PC-9 (cell line): Measurements from ENCODE around the gene DAB1. TPM values are rescaled to one million over a fixed set of nuclear protein-coding genes. Genes with fewer than 3 reads are reported as not detected.

ENCODE experiments used
- BruUV-seq: library from RNA; stranded (reverse); fragments of 400-500 nt; replicated peaks from 2 replicates; lab custom pipeline; 2021; lab: Mats Ljungman, UMichigan
- CTCF ChIA-PET: fragments of 300-600 bp; sonication (Branson Sonifier 250); formaldehyde crosslinking; loops from one replicate; lab custom pipeline; 2022; ENCODE audit warnings: antibody characterized with exemption; lab: Charles Lee
- POLR2A ChIA-PET: fragments of 300-600 bp; sonication (Branson Sonifier 250); formaldehyde crosslinking; loops from one replicate; lab custom pipeline; 2022; ENCODE audit warnings: antibody characterized with exemption; ENCODE audit not compliant: unreplicated experiment; lab: Charles Lee
- DNase-seq, 2 experiments: peaks; one replicate each; pipeline versions ENCODE4 v3.0.0 to v3.0.0-alpha.2; 2015 to 2022; ENCODE audit warnings: mixed read lengths in 1 of 2
- H2AFZ ChIP-seq: fragments of 200-600 bp; sonication (generic); 2 replicates; pipeline ENCODE4 v1.8.1; 2017; ENCODE audit warnings: antibody characterized with exemption
- H3F3A ChIP-seq: fragments of 200-600 bp; sonication (generic); 2 replicates; pipeline ENCODE4 v1.8.1; 2017; ENCODE audit warnings: antibody characterized with exemption, mild to moderate bottlenecking, low read depth; ENCODE audit not compliant: insufficient read depth
- H3K27ac ChIP-seq: fragments of 200-600 bp; sonication (generic); 2 replicates; pipeline ENCODE4 v1.6.1; 2016; ENCODE audit warnings: mixed run types
- H3K27me3 ChIP-seq: fragments of 200-600 bp; sonication (generic); 2 replicates; pipeline ENCODE4 v1.6.1; 2016; ENCODE audit warnings: low read depth, mixed run types; ENCODE audit not compliant: insufficient read depth
- H3K36me3 ChIP-seq: fragments of 200-600 bp; sonication (generic); 2 replicates; pipeline ENCODE4 v1.6.1; 2016; ENCODE audit warnings: low read depth, mixed run types
- H3K4me1 ChIP-seq: fragments of 200-600 bp; sonication (generic); replicated peaks from 2 replicates; pipeline ENCODE4 v1.6.1; 2016; ENCODE audit warnings: mixed run types; ENCODE audit not compliant: insufficient read depth
- H3K4me2 ChIP-seq: fragments of 200-600 bp; sonication (generic); 2 replicates; pipeline ENCODE4 v1.6.1; 2017; ENCODE audit warnings: mixed run types
- H3K4me3 ChIP-seq: fragments of 200-600 bp; sonication (generic); 2 replicates; pipeline ENCODE4 v1.6.1; 2016; ENCODE audit warnings: mixed run types
- H3K79me2 ChIP-seq: fragments of 200-600 bp; sonication (generic); 2 replicates; pipeline ENCODE4 v1.6.1; 2017; ENCODE audit warnings: low read depth, mixed run types
- H3K9me2 ChIP-seq: fragments of 200-600 bp; sonication (generic); 2 replicates; pipeline ENCODE4 v1.8.1; 2017; ENCODE audit warnings: mild to moderate bottlenecking; ENCODE audit not compliant: insufficient read depth
- H3K9me3 ChIP-seq: fragments of 200-600 bp; sonication (generic); 2 replicates; pipeline ENCODE4 v1.8.1; 2016; ENCODE audit warnings: low read depth; ENCODE audit not compliant: insufficient read depth
- H4K20me1 ChIP-seq: fragments of 200-600 bp; sonication (generic); 2 replicates; pipeline ENCODE4 v1.8.1; 2017; ENCODE audit not compliant: insufficient read depth
- CTCF ChIP-seq: fragments of 200-600 bp; sonication (generic); conservative IDR thresholded peaks from 2 replicates; pipeline ENCODE4 v1.6.1; 2017; ENCODE audit warnings: mixed run types, antibody characterized with exemption, mild to moderate bottlenecking, moderate library complexity
- EZH2 ChIP-seq: fragments of 200-600 bp; sonication (generic); IDR thresholded peaks from 2 replicates; pipeline ENCODE4 v1.8.0; 2017; ENCODE audit warnings: antibody characterized with exemption, low read depth
- intact Hi-C: fragments of 100-400 bp; cut with micrococcal nuclease; formaldehyde crosslinking; loops from one replicate; pipeline ENCODE4 v1.10.0; 2022; ENCODE audit not compliant: unreplicated experiment
- total RNA-seq: library from RNA; stranded (reverse); gene quantifications from 2 replicates; pipeline ENCODE4 v1.2.3, GENCODE V29; 2021

DAB1 gene
- total RNA-seq, 1 experiment from 2014 or later = not detected

GRCh38 chr1:57272601-57273000 is 151.3 kb downstream of the DAB1 start:
- Histone ChIP-seq H3F3A (no peaks in the 10 kb centered on the region), H4K20me1 (no peaks in the 10 kb centered on the region), H3K4me3 (no peak overlapping the region), H3K27ac (no peak overlapping the region), H3K4me2 (no peak overlapping the region), H3K79me2 (no peaks in the 10 kb centered on the region), H2AFZ (no peak overlapping the region), H3K4me1 (no peaks in the 10 kb centered on the region), H3K9me2 (no peaks in the 10 kb centered on the region), H3K27me3 (peaks cover 34% of the 10 kb centered on the region), H3K36me3 (no peaks in the 10 kb centered on the region), H3K9me3 (no peaks in the 10 kb centered on the region)
- intact Hi-C loops = no loop called here
- TF ChIP-seq CTCF (no peak), EZH2 (no peak)
- BruUV-seq = no TSS peak
- ChIA-PET POLR2A (no interaction called here), CTCF (no interaction called here)
- no peak for DNase-seq

GRCh38 chr1:57272150-57272549 is 151.7 kb downstream of the DAB1 start:
- H3K4me1 ChIP-seq = no peaks in the 10 kb centered on the region
- ChIA-PET POLR2A (no interaction called here), CTCF (no interaction called here)
- H3K4me3 ChIP-seq = no peak overlapping the region
- H2AFZ ChIP-seq = no peak overlapping the region
- peaks cover 36% of the 10 kb centered on the region for H3K27me3 ChIP-seq
- no peak overlapping the region for H3K27ac ChIP-seq
- DNase-seq = no peak
- H3K9me2 ChIP-seq = no peaks in the 10 kb centered on the region
- no peaks in the 10 kb centered on the region for H4K20me1 ChIP-seq
- no peaks in the 10 kb centered on the region for H3K9me3 ChIP-seq
- no peaks in the 10 kb centered on the region for H3K79me2 ChIP-seq
- no TSS peak for BruUV-seq
- TF ChIP-seq CTCF = no peak
- TF ChIP-seq EZH2 = no peak
- H3K4me2 ChIP-seq = no peak overlapping the region
- no peaks in the 10 kb centered on the region for H3F3A ChIP-seq
- intact Hi-C loops = no loop called here
- H3K36me3 ChIP-seq = no peaks in the 10 kb centered on the region

- Histone ChIP-seq H3K27ac (no peak overlapping the region), H3K4me1 (no peaks in the 10 kb centered on the region), H3K36me3 (no peaks in the 10 kb centered on the region), H3K4me3 (no peak overlapping the region), H3K79me2 (no peaks in the 10 kb centered on the region), H2AFZ (no peak overlapping the region), H3F3A (no peaks in the 10 kb centered on the region), H3K9me3 (no peaks in the 10 kb centered on the region), H3K9me2 (no peaks in the 10 kb centered on the region), H4K20me1 (no peaks in the 10 kb centered on the region), H3K4me2 (no peak overlapping the region), H3K27me3 (peaks cover 34% of the 10 kb centered on the region)
- ChIA-PET POLR2A (no interaction called here), CTCF (no interaction called here)
- intact Hi-C loops = no loop called here
- TF ChIP-seq CTCF = no peak
- TF ChIP-seq EZH2 = no peak
- DNase-seq = no peak
- BruUV-seq = no TSS peak
These were observed 152.7 kb downstream of the DAB1 start for GRCh38 chr1:57270927-57271698.
